NCI-H82 treated with DMSO at 0.1 percent for 48 hours (cell line): Measurements from ENCODE around the gene SELENOO.

Experiments used
- DNase-seq: peaks from one replicate; lab custom pipeline; 2025; ENCODE audit not compliant: unreplicated experiment; lab: John Stamatoyannopoulos, UW

SELENOO gene

GRCh38 chr22:50171965-50172421 lies 28.8 kb upstream of the SELENOO start:
- no peak for DNase-seq

- DNase-seq: no peak
Measured at GRCh38 chr22:50173311-50173982, 27.4 kb upstream of the SELENOO start.

GRCh38 chr22:50173983-50174355 lies 26.8 kb upstream of the SELENOO start:
- DNase-seq: no peak

GRCh38 chr22:50174382-50175190 lies 26.2 kb upstream of the SELENOO start:
- DNase-seq: no peak

GRCh38 chr22:50175191-50175461 lies 25.7 kb upstream of the SELENOO start:
- DNase-seq: no peak

- DNase-seq: no peak
Measured at GRCh38 chr22:50175921-50176849, 24.6 kb upstream of the SELENOO start.

GRCh38 chr22:50176850-50177536 lies 23.8 kb upstream of the SELENOO start:
- DNase-seq: no peak

GRCh38 chr22:50177537-50178470 lies 23.0 kb upstream of the SELENOO start:
- DNase-seq: no peak

- no peak for DNase-seq
Measured at GRCh38 chr22:50178471-50178864, 22.3 kb upstream of the SELENOO start.

- DNase-seq: no peak
Measured at GRCh38 chr22:50178871-50179869, 21.6 kb upstream of the SELENOO start.

GRCh38 chr22:50179937-50180726 lies 20.7 kb upstream of the SELENOO start:
- no peak for DNase-seq

- no peak for DNase-seq
Measured at GRCh38 chr22:50180727-50181521, 19.9 kb upstream of the SELENOO start.

- no peak for DNase-seq
Measured at GRCh38 chr22:50182176-50183081, 18.4 kb upstream of the SELENOO start.

GRCh38 chr22:50183141-50183971 lies 17.5 kb upstream of the SELENOO start:
- DNase-seq: no peak
